ENCODE measurements around the gene LRP1-AS.

The LRP1-AS gene

GRCh38 chr12:57099766-57100165, 47.7 kb downstream of the LRP1-AS start:
- H3K27ac ChIP-seq (ENCODE audit: low read depth, low read length), result no peak overlapping the region
- peaks cover 17 to 20% of the 10 kb centered on the region in 2 donors for H3K4me1 ChIP-seq (ENCODE audit: control insufficient read depth in 1 of 2, insufficient read depth in 2 of 2, low read length in 2 of 2)
- peaks cover 47 to 63% of the 10 kb centered on the region in 2 donors for H3K36me3 ChIP-seq (ENCODE audit: control insufficient read depth in 1 of 2, insufficient read depth in 2 of 2, low read length in 2 of 2)
- H3K4me3 ChIP-seq (ENCODE audit: low read depth in 1 of 2, low read length in 2 of 2), result no peak overlapping the region
- H3K27me3 ChIP-seq (ENCODE audit: control insufficient read depth in 1 of 2, insufficient read depth in 2 of 2, low read length in 2 of 2), result no peaks in the 10 kb centered on the region
- H3K9me3 ChIP-seq (ENCODE audit: control insufficient read depth in 1 of 2, low read length in 2 of 2), result no peaks in the 10 kb centered on the region
- H3K9ac ChIP-seq (ENCODE audit: low read depth in 1 of 2, low read length in 2 of 2), result no peak overlapping the region

- H3K4me3 ChIP-seq (ENCODE audit: low read depth in 1 of 2, low read length in 2 of 2), result no peak overlapping the region
- peaks cover 17% of the 10 kb centered on the region in 2 donors for H3K4me1 ChIP-seq (ENCODE audit: control insufficient read depth in 1 of 2, insufficient read depth in 2 of 2, low read length in 2 of 2)
- no peak overlapping the region for H3K9ac ChIP-seq (ENCODE audit: low read depth in 1 of 2, low read length in 2 of 2)
- no peaks in the 10 kb centered on the region for H3K9me3 ChIP-seq (ENCODE audit: control insufficient read depth in 1 of 2, low read length in 2 of 2)
- no peak overlapping the region for H3K27ac ChIP-seq (ENCODE audit: low read depth, low read length)
- H3K27me3 ChIP-seq (ENCODE audit: control insufficient read depth in 1 of 2, insufficient read depth in 2 of 2, low read length in 2 of 2), result no peaks in the 10 kb centered on the region
- peaks cover 42 to 61% of the 10 kb centered on the region in 2 donors for H3K36me3 ChIP-seq (ENCODE audit: control insufficient read depth in 1 of 2, insufficient read depth in 2 of 2, low read length in 2 of 2)
Observed at GRCh38 chr12:57099047-57099714, 48.2 kb downstream of the LRP1-AS start.

- Histone ChIP-seq H3K9ac (ENCODE audit: low read depth in 1 of 2, low read length in 2 of 2) (no peak overlapping the region), H3K4me3 (ENCODE audit: low read depth in 1 of 2, low read length in 2 of 2) (no peak overlapping the region), H3K4me1 (ENCODE audit: control insufficient read depth in 1 of 2, insufficient read depth in 2 of 2, low read length in 2 of 2) (peaks cover 20% of the 10 kb centered on the region in 2 donors), H3K27me3 (ENCODE audit: control insufficient read depth in 1 of 2, insufficient read depth in 2 of 2, low read length in 2 of 2) (no peaks in the 10 kb centered on the region), H3K36me3 (ENCODE audit: control insufficient read depth in 1 of 2, insufficient read depth in 2 of 2, low read length in 2 of 2) (peaks cover 38 to 57% of the 10 kb centered on the region in 2 donors), H3K9me3 (ENCODE audit: control insufficient read depth in 1 of 2, low read length in 2 of 2) (no peaks in the 10 kb centered on the region), H3K27ac (ENCODE audit: low read depth, low read length) (no peak overlapping the region)
Observed at GRCh38 chr12:57098546-57098945, 48.9 kb downstream of the LRP1-AS start.

- H3K4me3 ChIP-seq (ENCODE audit: low read depth in 1 of 2, low read length in 2 of 2), result no peak overlapping the region
- H3K9ac ChIP-seq (ENCODE audit: low read depth in 1 of 2, low read length in 2 of 2), result no peak overlapping the region
- H3K27me3 ChIP-seq (ENCODE audit: control insufficient read depth in 1 of 2, insufficient read depth in 2 of 2, low read length in 2 of 2), result no peaks in the 10 kb centered on the region
- peaks cover 20 to 22% of the 10 kb centered on the region in 2 donors for H3K4me1 ChIP-seq (ENCODE audit: control insufficient read depth in 1 of 2, insufficient read depth in 2 of 2, low read length in 2 of 2)
- no peaks in the 10 kb centered on the region for H3K9me3 ChIP-seq (ENCODE audit: control insufficient read depth in 1 of 2, low read length in 2 of 2)
- H3K36me3 ChIP-seq (ENCODE audit: control insufficient read depth in 1 of 2, insufficient read depth in 2 of 2, low read length in 2 of 2), result peaks cover 38 to 62% of the 10 kb centered on the region in 2 donors
- H3K27ac ChIP-seq (ENCODE audit: low read depth, low read length), result no peak overlapping the region
Observed at GRCh38 chr12:57097554-57097835, 49.9 kb downstream of the LRP1-AS start.

GRCh38 chr12:57096748-57097553, 50.5 kb downstream of the LRP1-AS start:
- Histone ChIP-seq H3K4me3 (ENCODE audit: low read depth in 1 of 2, low read length in 2 of 2) (no peak overlapping the region), H3K9ac (ENCODE audit: low read depth in 1 of 2, low read length in 2 of 2) (no peak overlapping the region), H3K4me1 (ENCODE audit: control insufficient read depth in 1 of 2, insufficient read depth in 2 of 2, low read length in 2 of 2) (peaks cover 15 to 16% of the 10 kb centered on the region in 2 donors), H3K36me3 (ENCODE audit: control insufficient read depth in 1 of 2, insufficient read depth in 2 of 2, low read length in 2 of 2) (peaks cover 38 to 65% of the 10 kb centered on the region in 2 donors), H3K9me3 (ENCODE audit: control insufficient read depth in 1 of 2, low read length in 2 of 2) (no peaks in the 10 kb centered on the region), H3K27ac (ENCODE audit: low read depth, low read length) (no peak overlapping the region), H3K27me3 (ENCODE audit: control insufficient read depth in 1 of 2, insufficient read depth in 2 of 2, low read length in 2 of 2) (no peaks in the 10 kb centered on the region)

GRCh38 chr12:57096099-57096572, 51.3 kb downstream of the LRP1-AS start:
- Histone ChIP-seq H3K9ac (ENCODE audit: low read depth in 1 of 2, low read length in 2 of 2) (no peak overlapping the region), H3K4me1 (ENCODE audit: control insufficient read depth in 1 of 2, insufficient read depth in 2 of 2, low read length in 2 of 2) (peaks cover 16 to 20% of the 10 kb centered on the region in 2 donors), H3K27ac (ENCODE audit: low read depth, low read length) (no peak overlapping the region), H3K9me3 (ENCODE audit: control insufficient read depth in 1 of 2, low read length in 2 of 2) (no peaks in the 10 kb centered on the region), H3K4me3 (ENCODE audit: low read depth in 1 of 2, low read length in 2 of 2) (no peak overlapping the region), H3K36me3 (ENCODE audit: control insufficient read depth in 1 of 2, insufficient read depth in 2 of 2, low read length in 2 of 2) (peaks cover 38 to 65% of the 10 kb centered on the region in 2 donors), H3K27me3 (ENCODE audit: control insufficient read depth in 1 of 2, insufficient read depth in 2 of 2, low read length in 2 of 2) (no peaks in the 10 kb centered on the region)

GRCh38 chr12:57095440-57095839, 52.0 kb downstream of the LRP1-AS start:
- Histone ChIP-seq H3K9ac (ENCODE audit: low read depth in 1 of 2, low read length in 2 of 2) (no peak overlapping the region), H3K4me1 (ENCODE audit: control insufficient read depth in 1 of 2, insufficient read depth in 2 of 2, low read length in 2 of 2) (peaks cover 23 to 27% of the 10 kb centered on the region in 2 donors), H3K36me3 (ENCODE audit: control insufficient read depth in 1 of 2, insufficient read depth in 2 of 2, low read length in 2 of 2) (peaks cover 38 to 68% of the 10 kb centered on the region in 2 donors), H3K27me3 (ENCODE audit: control insufficient read depth in 1 of 2, insufficient read depth in 2 of 2, low read length in 2 of 2) (no peaks in the 10 kb centered on the region), H3K9me3 (ENCODE audit: control insufficient read depth in 1 of 2, low read length in 2 of 2) (no peaks in the 10 kb centered on the region), H3K4me3 (ENCODE audit: low read depth in 1 of 2, low read length in 2 of 2) (no peak overlapping the region), H3K27ac (ENCODE audit: low read depth, low read length) (no peak overlapping the region)

Measured in duodenal mucosa (tissue), 2 donors.